AG04450 (cell line): ENCODE data around the gene PCDHA1. TPM values are rescaled to one million over a fixed set of nuclear protein-coding genes. Genes with fewer than 3 reads are reported as not detected.

Experiments
- CTCF ChIA-PET: fragments of 300-600, 350-600 bp; formaldehyde crosslinking; extraction: SDS; loops from one replicate; lab custom pipeline; 2022; ENCODE audit warnings: antibody characterized with exemption, inconsistent platforms; lab: Charles Lee
- POLR2A ChIA-PET: fragments of 350-600 bp; formaldehyde crosslinking; extraction: SDS; loops from one replicate; lab custom pipeline; 2021; ENCODE audit warnings: antibody characterized with exemption, inconsistent platforms; lab: Yijun Ruan, JAX
- DNase-seq: peaks from one replicate; pipeline ENCODE4 v3.0.0-alpha.2; 2011; ENCODE audit warnings: low read depth, low spot score
- H3K27ac ChIP-seq: one replicate; pipeline ENCODE4 v1.5.1; 2012; ENCODE audit warnings: low read depth, low read length, control low read depth
- H3K27me3 ChIP-seq: one replicate; pipeline ENCODE4 v1.6.0; 2012; ENCODE audit warnings: low read length; ENCODE audit not compliant: control insufficient read depth, insufficient read depth
- H3K4me3 ChIP-seq: 2 replicates; pipeline ENCODE4 v1.5.1; 2011; ENCODE audit warnings: mild to moderate bottlenecking, low read depth, low read length, control low read depth
- H3K9me3 ChIP-seq: 2 replicates; pipeline ENCODE4 v1.5.1; 2012; ENCODE audit warnings: low read length; ENCODE audit not compliant: control insufficient read depth, insufficient read depth
- CTCF ChIP-seq: IDR thresholded peaks from 2 replicates; pipeline ENCODE4 v1.5.1; 2011; ENCODE audit warnings: low read depth, low read length, control low read depth, inconsistent platforms
- polyA plus RNA-seq: library from polyadenylated mRNA; depleted of rRNA; stranded (reverse); fragments of >200 nt; gene quantifications from 2 replicates; pipeline ENCODE4 v1.2.3, GENCODE V29; 2011

The PCDHA1 gene
- polyA plus RNA-seq, 1 experiment = 0.09 TPM

GRCh38 chr5:140857177-140857986 lies 71.4 kb downstream of the PCDHA1 start:
- H3K27me3 ChIP-seq = no peaks in the 10 kb centered on the region
- ChIA-PET POLR2A (no interaction called here), CTCF (no interaction called here)
- TF ChIP-seq CTCF = no peak
- peaks cover 40% of the 10 kb centered on the region for H3K9me3 ChIP-seq
- DNase-seq = no peak
- H3K27ac ChIP-seq = no peak overlapping the region
- no peak overlapping the region for H3K4me3 ChIP-seq

- H3K4me3 ChIP-seq = no peak overlapping the region
- POLR2A ChIA-PET = no interaction called here
- DNase-seq = no peak
- CTCF ChIA-PET = no interaction called here
- no peak overlapping the region for H3K27ac ChIP-seq
- no peak for TF ChIP-seq CTCF
- peaks cover 43% of the 10 kb centered on the region for H3K9me3 ChIP-seq
- no peaks in the 10 kb centered on the region for H3K27me3 ChIP-seq
Measured at GRCh38 chr5:140857987-140858240, 72.0 kb downstream of the PCDHA1 start.

- no peak for TF ChIP-seq CTCF
- H3K27ac ChIP-seq = no peak overlapping the region
- H3K4me3 ChIP-seq = no peak overlapping the region
- peaks cover 33% of the 10 kb centered on the region for H3K9me3 ChIP-seq
- no peak for DNase-seq
- ChIA-PET POLR2A (no interaction called here), CTCF (no interaction called here)
- no peaks in the 10 kb centered on the region for H3K27me3 ChIP-seq
Measured at GRCh38 chr5:140862441-140863295, 76.7 kb downstream of the PCDHA1 start.

GRCh38 chr5:140868721-140869554 lies 83.0 kb downstream of the PCDHA1 start, which contains the start of gene PCDHA11:
Gene PCDHA11, plus strand, starts transcription at chr5:140868957. Its CDS starts 147 bp downstream, at chr5:140869104.
- ChIA-PET CTCF (no interaction called here), POLR2A (no interaction called here)
- no peaks in the 10 kb centered on the region for H3K27me3 ChIP-seq
- DNase-seq = no peak
- no peak for TF ChIP-seq CTCF
- peaks cover 22% of the 10 kb centered on the region for H3K9me3 ChIP-seq
- H3K27ac ChIP-seq = no peak within 1 kb of the TSS
- H3K4me3 ChIP-seq = no peak within 1 kb of the TSS
